Lower lobe of right lung (tissue), 2 donors: ENCODE measurements around the gene SELENOV. TPM values are rescaled to one million over a fixed set of nuclear protein-coding genes. Genes with fewer than 3 reads are reported as not detected.

Experiments
- ATAC-seq, 2 donors: fragments of 200-7000 bp; cut with Tn5 transposase; one replicate each; pipeline ENCODE4 v1.9.1; 2020 to 2022; ENCODE audit warnings: mild to moderate bottlenecking in 2 of 2, moderate library complexity in 2 of 2
- DNase-seq: peaks from one replicate; pipeline ENCODE4 v3.0.0-alpha.2; 2020
- H3K27ac ChIP-seq: fragments of 200-600 bp; one replicate; pipeline ENCODE4 v1.8.0; 2022
- H3K27me3 ChIP-seq: fragments of 200-600 bp; one replicate; pipeline ENCODE4 v1.8.0; 2022; ENCODE audit warnings: low read depth
- H3K36me3 ChIP-seq: fragments of 200-600 bp; one replicate; pipeline ENCODE4 v1.8.0; 2022; ENCODE audit warnings: mild to moderate bottlenecking
- H3K4me1 ChIP-seq: fragments of 200-600 bp; one replicate; pipeline ENCODE4 v1.8.0; 2022
- H3K4me3 ChIP-seq: fragments of 200-600 bp; one replicate; pipeline ENCODE4 v1.8.0; 2022; ENCODE audit warnings: mild to moderate bottlenecking
- H3K9me3 ChIP-seq: fragments of 200-600 bp; one replicate; pipeline ENCODE4 v1.8.0; 2022
- intact Hi-C: fragments of 100-400 bp; cut with DNase I; formaldehyde crosslinking; loops from one replicate; pipeline ENCODE4 v1.11.0; 2022
- total RNA-seq: library from RNA; stranded (reverse); fragmentation: NEBNext Ultra II Directional; extraction: Animal tissue kit (Norgen Biotek cat#: 25700); gene quantifications from one replicate; pipeline ENCODE4 v1.2.1, GENCODE V29; 2021
- TF ChIP-seq, protein P1 (sequence below): fragments of 200-600 bp; IDR thresholded peaks from one replicate; pipeline ENCODE4 v1.8.0; 2022; ENCODE audit warnings: antibody characterized with exemption, mild to moderate bottlenecking
- donor health status: DM: no; HTN: yes; CAD: no; lungs with severe emphysema.

Gene SELENOV
- total RNA-seq, 1 donor from 2014 or later: not detected

DNA sequence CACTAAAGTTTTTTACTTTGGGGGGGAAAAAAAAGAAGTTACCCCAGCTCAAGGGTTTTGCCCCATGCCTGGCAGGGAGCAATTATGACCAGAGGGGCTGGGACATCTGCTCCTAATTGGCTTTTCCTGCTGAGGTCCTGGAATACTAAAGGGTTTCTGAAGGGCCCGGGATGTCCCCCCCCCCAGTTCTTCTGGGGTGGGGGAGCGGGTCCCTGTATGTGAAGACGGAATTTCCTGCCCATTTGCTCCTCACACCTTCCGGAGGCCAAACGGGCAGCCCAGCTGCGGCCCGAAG lies 17.3 kb upstream of the SELENOV start:
- H3K27me3 ChIP-seq: peaks cover 63% of the 10 kb centered on the region
- no peak overlapping the region for H3K27ac ChIP-seq
- H3K9me3 ChIP-seq: no peaks in the 10 kb centered on the region
- H3K4me3 ChIP-seq: no peak overlapping the region
- ATAC-seq: no peak
- intact Hi-C loops: no loop called here
- peaks cover 19% of the 10 kb centered on the region for H3K4me1 ChIP-seq
- TF ChIP-seq, protein P1, sequence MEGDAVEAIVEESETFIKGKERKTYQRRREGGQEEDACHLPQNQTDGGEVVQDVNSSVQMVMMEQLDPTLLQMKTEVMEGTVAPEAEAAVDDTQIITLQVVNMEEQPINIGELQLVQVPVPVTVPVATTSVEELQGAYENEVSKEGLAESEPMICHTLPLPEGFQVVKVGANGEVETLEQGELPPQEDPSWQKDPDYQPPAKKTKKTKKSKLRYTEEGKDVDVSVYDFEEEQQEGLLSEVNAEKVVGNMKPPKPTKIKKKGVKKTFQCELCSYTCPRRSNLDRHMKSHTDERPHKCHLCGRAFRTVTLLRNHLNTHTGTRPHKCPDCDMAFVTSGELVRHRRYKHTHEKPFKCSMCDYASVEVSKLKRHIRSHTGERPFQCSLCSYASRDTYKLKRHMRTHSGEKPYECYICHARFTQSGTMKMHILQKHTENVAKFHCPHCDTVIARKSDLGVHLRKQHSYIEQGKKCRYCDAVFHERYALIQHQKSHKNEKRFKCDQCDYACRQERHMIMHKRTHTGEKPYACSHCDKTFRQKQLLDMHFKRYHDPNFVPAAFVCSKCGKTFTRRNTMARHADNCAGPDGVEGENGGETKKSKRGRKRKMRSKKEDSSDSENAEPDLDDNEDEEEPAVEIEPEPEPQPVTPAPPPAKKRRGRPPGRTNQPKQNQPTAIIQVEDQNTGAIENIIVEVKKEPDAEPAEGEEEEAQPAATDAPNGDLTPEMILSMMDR: no peak
- no peak for DNase-seq
- no peaks in the 10 kb centered on the region for H3K36me3 ChIP-seq

GRCh38 chr19:39497996-39498797 lies 16.7 kb upstream of the SELENOV start:
- TF ChIP-seq, protein P1: peak; percentile 16
- Histone ChIP-seq H3K27ac (no peak overlapping the region), H3K9me3 (no peaks in the 10 kb centered on the region), H3K27me3 (peaks cover 64% of the 10 kb centered on the region), H3K4me3 (no peak overlapping the region), H3K4me1 (peaks cover 19% of the 10 kb centered on the region), H3K36me3 (no peaks in the 10 kb centered on the region)
- DNase-seq: no peak
- peak in 1 of 2 donors; percentile 8 for ATAC-seq
- intact Hi-C loops: no loop called here

- ATAC-seq: no peak
- DNase-seq: no peak
- H3K4me3 ChIP-seq: no peak within 1 kb of the TSS
- TF ChIP-seq, protein P1: no peak
- H3K27ac ChIP-seq: no peak within 1 kb of the TSS
- H3K27me3 ChIP-seq: peaks cover 71% of the 10 kb centered on the region
- H3K36me3 ChIP-seq: no peaks in the 10 kb centered on the region
- intact Hi-C loops: no loop called here
- peaks cover 19% of the 10 kb centered on the region for H3K4me1 ChIP-seq
- H3K9me3 ChIP-seq: no peaks in the 10 kb centered on the region
These were observed 15.9 kb upstream of the SELENOV start, which contains the start of gene DLL3 for GRCh38 chr19:39498798-39499642. Gene DLL3 (plus strand): TSS chr19:39498947. CDS start chr19:39498975, 28 bp downstream.

GRCh38 chr19:39499932-39500331 lies 15.0 kb upstream of the SELENOV start:
- Histone ChIP-seq H3K36me3 (no peaks in the 10 kb centered on the region), H3K9me3 (no peaks in the 10 kb centered on the region), H3K4me3 (no peak overlapping the region), H3K27me3 (peaks cover 80% of the 10 kb centered on the region), H3K4me1 (peaks cover 19% of the 10 kb centered on the region), H3K27ac (no peak overlapping the region)
- ATAC-seq (no peak), DNase-seq (no peak)
- intact Hi-C loops: no loop called here
- TF ChIP-seq, protein P1: no peak

DNA sequence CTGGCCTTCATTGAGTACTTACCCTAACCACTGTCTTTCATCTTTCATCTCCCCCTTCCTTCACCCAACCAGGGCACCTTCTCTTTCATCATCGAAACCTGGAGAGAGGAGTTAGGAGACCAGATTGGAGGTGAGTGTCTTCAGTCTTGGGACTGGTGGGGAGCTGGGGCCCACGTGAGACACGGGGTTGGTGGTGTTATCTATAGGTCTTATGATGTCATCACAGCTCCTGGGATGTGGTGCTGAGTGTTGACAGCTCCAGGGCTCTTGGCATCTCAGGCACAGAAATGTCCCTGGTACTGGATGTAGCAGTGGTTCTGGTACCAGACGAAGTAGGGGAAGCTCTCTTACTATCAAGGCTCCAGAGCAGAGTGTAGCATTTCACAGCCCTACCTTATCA lies 14.4 kb upstream of the SELENOV start:
- Histone ChIP-seq H3K9me3 (no peaks in the 10 kb centered on the region), H3K4me1 (peaks cover 19% of the 10 kb centered on the region), H3K36me3 (no peaks in the 10 kb centered on the region), H3K27me3 (peaks cover 86% of the 10 kb centered on the region), H3K27ac (no peak overlapping the region), H3K4me3 (no peak overlapping the region)
- no peak for DNase-seq
- ATAC-seq: no peak
- intact Hi-C loops: no loop called here
- TF ChIP-seq, protein P1: no peak
